OCI-LY3 (cell line): ENCODE results near the gene PRSS56.

ENCODE experiments used
- EZH2phosphoT487 ChIP-seq: fragments of 200-600 bp; shearing (Covaris generic); IDR thresholded peaks from 2 replicates; pipeline ENCODE4 v1.6.1; 2018; ENCODE audit warnings: antibody characterized with exemption, mixed run types, low read depth
- TF ChIP-seq, protein P1 (sequence below): fragments of 200-600, 300-600 bp; sonication (generic); IDR thresholded peaks from 2 replicates; pipeline ENCODE4 v1.5.1; 2014; ENCODE audit warnings: antibody characterized with exemption, low read length, low read depth

DNA sequence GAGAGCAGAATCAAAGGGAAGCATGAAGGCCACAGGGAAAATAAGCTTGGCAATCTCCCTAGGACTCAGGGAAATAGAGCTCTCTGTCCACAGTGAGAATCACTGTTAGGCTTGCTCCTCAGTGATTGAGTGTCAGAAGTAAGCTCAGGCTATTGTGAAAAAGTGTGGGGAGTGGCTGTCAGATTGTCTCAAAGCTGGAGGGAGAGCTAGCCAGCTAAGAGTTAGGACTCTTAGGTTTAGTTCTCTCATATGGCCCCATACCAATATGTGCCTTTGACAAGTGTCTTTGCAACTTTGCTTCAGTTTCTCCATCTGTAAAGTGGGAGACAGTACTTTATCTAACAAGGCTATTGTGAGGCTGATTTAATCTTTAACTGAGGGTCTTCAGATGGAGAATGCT lies 47.5 kb downstream of the PRSS56 start:
- TF ChIP-seq, protein P1, sequence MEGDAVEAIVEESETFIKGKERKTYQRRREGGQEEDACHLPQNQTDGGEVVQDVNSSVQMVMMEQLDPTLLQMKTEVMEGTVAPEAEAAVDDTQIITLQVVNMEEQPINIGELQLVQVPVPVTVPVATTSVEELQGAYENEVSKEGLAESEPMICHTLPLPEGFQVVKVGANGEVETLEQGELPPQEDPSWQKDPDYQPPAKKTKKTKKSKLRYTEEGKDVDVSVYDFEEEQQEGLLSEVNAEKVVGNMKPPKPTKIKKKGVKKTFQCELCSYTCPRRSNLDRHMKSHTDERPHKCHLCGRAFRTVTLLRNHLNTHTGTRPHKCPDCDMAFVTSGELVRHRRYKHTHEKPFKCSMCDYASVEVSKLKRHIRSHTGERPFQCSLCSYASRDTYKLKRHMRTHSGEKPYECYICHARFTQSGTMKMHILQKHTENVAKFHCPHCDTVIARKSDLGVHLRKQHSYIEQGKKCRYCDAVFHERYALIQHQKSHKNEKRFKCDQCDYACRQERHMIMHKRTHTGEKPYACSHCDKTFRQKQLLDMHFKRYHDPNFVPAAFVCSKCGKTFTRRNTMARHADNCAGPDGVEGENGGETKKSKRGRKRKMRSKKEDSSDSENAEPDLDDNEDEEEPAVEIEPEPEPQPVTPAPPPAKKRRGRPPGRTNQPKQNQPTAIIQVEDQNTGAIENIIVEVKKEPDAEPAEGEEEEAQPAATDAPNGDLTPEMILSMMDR = no peak
- no peak for TF ChIP-seq EZH2phosphoT487
